H1 (cell line): Measurements from ENCODE around the gene CCDC33. TPM values are rescaled to one million over a fixed set of nuclear protein-coding genes. Genes with fewer than 3 reads are reported as not detected.

Experiments used
- CTCF ChIA-PET: fragments of 300-600 bp; sonication (Branson Sonifier 250); formaldehyde crosslinking; loops from one replicate; lab custom pipeline; 2021; ENCODE audit not compliant: partially characterized antibody; lab: Charles Lee
- POLR2A ChIA-PET: fragments of 300-600 bp; sonication (Branson Sonifier 250); formaldehyde crosslinking; loops from one replicate; lab custom pipeline; 2021; ENCODE audit warnings: inconsistent platforms; ENCODE audit not compliant: partially characterized antibody; lab: Charles Lee
- DNase-seq, 2 experiments: peaks; one replicate each; pipeline versions ENCODE4 v3.0.0 to v3.0.0-alpha.2; 2010 to 2022; ENCODE audit warnings: low spot score in 2 of 2, low read depth in 1 of 2, mixed read lengths in 1 of 2
- FAIRE-seq: peaks from 2 replicates; lab custom pipeline; 2011; peaks lifted over from hg19 to GRCh38; lab: Jason Lieb, UNC
- H2AFZ ChIP-seq: 2 replicates; pipeline ENCODE4 v1.8.1; 2012; ENCODE audit warnings: low read length, inconsistent platforms
- H2AK5ac ChIP-seq: 2 replicates; pipeline ENCODE4 v1.6.1; 2013; ENCODE audit warnings: low read depth, low read length
- H2BK120ac ChIP-seq: replicated peaks from 2 replicates; pipeline ENCODE3; 2013; ENCODE audit warnings: low read depth, low read length, inconsistent platforms
- H2BK12ac ChIP-seq: 2 replicates; pipeline ENCODE4 v1.6.1; 2013; ENCODE audit warnings: low read depth, low read length
- H2BK15ac ChIP-seq: 2 replicates; pipeline ENCODE4 v1.6.1; 2013; ENCODE audit warnings: low read length
- H2BK20ac ChIP-seq: 2 replicates; pipeline ENCODE4 v1.6.1; 2013; ENCODE audit warnings: low read length
- H2BK5ac ChIP-seq: 2 replicates; pipeline ENCODE4 v1.6.1; 2013; ENCODE audit warnings: low read depth, low read length
- H3K14ac ChIP-seq: 2 replicates; pipeline ENCODE4 v1.6.1; 2013; ENCODE audit warnings: inconsistent platforms; ENCODE audit not compliant: insufficient read length
- H3K18ac ChIP-seq: 2 replicates; pipeline ENCODE4 v1.6.1; 2013; ENCODE audit warnings: low read length; ENCODE audit errors: extremely low read depth
- H3K23ac ChIP-seq: 2 replicates; pipeline ENCODE4 v1.6.1; 2013; ENCODE audit warnings: inconsistent platforms; ENCODE audit not compliant: insufficient read length
- H3K23me2 ChIP-seq: 2 replicates; pipeline ENCODE4 v1.6.1; 2013; ENCODE audit warnings: low read depth, low read length
- H3K27ac ChIP-seq: 2 replicates; pipeline ENCODE4 v1.6.1; 2011; ENCODE audit warnings: low read depth, low read length, inconsistent platforms
- H3K27me3 ChIP-seq, 4 experiments: replicated peaks in 1 of 4; 1 replicate in 1 of 4; 2 replicates in 3 of 4; pipeline versions ENCODE4 v1.6.1 to v1.8.1; 2011 to 2013; ENCODE audit warnings: low read length in 3 of 4, mild to moderate bottlenecking in 3 of 4, inconsistent platforms in 2 of 4, mixed read lengths in 2 of 4, moderate library complexity in 1 of 4; ENCODE audit not compliant: control insufficient read depth in 3 of 4, insufficient read depth in 3 of 4; ENCODE audit errors: extremely low read depth in 1 of 4
- H3K36me3 ChIP-seq, 4 experiments: 2 replicates each; pipeline versions ENCODE4 v1.6.1 to v1.8.1; 2011 to 2013; ENCODE audit warnings: mild to moderate bottlenecking in 4 of 4, low read length in 3 of 4, moderate library complexity in 2 of 4, control low read depth in 1 of 4, inconsistent platforms in 1 of 4; ENCODE audit not compliant: insufficient read depth in 4 of 4, control insufficient read depth in 2 of 4
- H3K4ac ChIP-seq: replicated peaks from 2 replicates; pipeline ENCODE3; 2013; ENCODE audit warnings: low read length, low read depth, mixed read lengths, inconsistent platforms; ENCODE audit not compliant: insufficient read length
- H3K4me1 ChIP-seq, 4 experiments: replicated peaks in 1 of 4; 1 replicate in 1 of 4; 2 replicates in 3 of 4; pipeline versions ENCODE4 v1.6.1 to v1.8.1; 2011 to 2013; ENCODE audit warnings: low read length in 3 of 4, inconsistent platforms in 2 of 4, mixed read lengths in 1 of 4; ENCODE audit not compliant: insufficient read depth in 4 of 4, control insufficient read depth in 3 of 4
- H3K4me2 ChIP-seq, 2 experiments: 2 replicates each; pipeline versions ENCODE4 v1.6.1 to v1.8.1; 2011 to 2013; ENCODE audit warnings: low read depth in 2 of 2, low read length in 2 of 2, control low read depth in 1 of 2, inconsistent platforms in 1 of 2, mild to moderate bottlenecking in 1 of 2; ENCODE audit not compliant: insufficient read depth in 1 of 2
- H3K4me3 ChIP-seq, 4 experiments: fragments of 200-600, 300-600 bp in 1 of 4; sonication (generic), shearing (Covaris generic), sonication (Bioruptor Twin) in 1 of 4; 2 replicates each; pipeline versions ENCODE4 v1.5.1 to v1.8.1; 2011 to 2016; ENCODE audit warnings: low read length in 4 of 4, low read depth in 3 of 4, control low read depth in 2 of 4, inconsistent platforms in 2 of 4, mild to moderate bottlenecking in 2 of 4, mixed read lengths in 1 of 4, moderate library complexity in 1 of 4; ENCODE audit not compliant: insufficient read depth in 2 of 4; ENCODE audit errors: extremely low read depth in 1 of 4
- H3K56ac ChIP-seq: replicated peaks from 2 replicates; pipeline ENCODE3; 2013; ENCODE audit warnings: low read depth, mild to moderate bottlenecking, mixed read lengths, low read length, inconsistent platforms; ENCODE audit not compliant: insufficient read length
- H3K79me1 ChIP-seq: 2 replicates; pipeline ENCODE4 v1.6.1; 2013; ENCODE audit warnings: low read depth, low read length, control low read depth
- H3K79me2 ChIP-seq, 2 experiments: 2 replicates each; pipeline versions ENCODE4 v1.6.1 to v1.8.1; 2012 to 2013; ENCODE audit warnings: low read length in 2 of 2, mild to moderate bottlenecking in 2 of 2, inconsistent platforms in 1 of 2; ENCODE audit not compliant: insufficient read depth in 2 of 2, control insufficient read depth in 1 of 2
- H3K9ac ChIP-seq, 4 experiments: replicated peaks in 1 of 4; 1 replicate in 1 of 4; 2 replicates in 3 of 4; pipeline versions ENCODE4 v1.6.1 to v1.8.1; 2011 to 2013; ENCODE audit warnings: low read depth in 3 of 4, low read length in 3 of 4, control low read depth in 2 of 4, mild to moderate bottlenecking in 2 of 4, moderate library complexity in 2 of 4, inconsistent platforms in 1 of 4; ENCODE audit errors: extremely low read depth in 1 of 4
- H3K9me3 ChIP-seq, 2 experiments: 2 replicates each; pipeline versions ENCODE4 v1.6.1 to v1.8.1; 2012 to 2013; ENCODE audit warnings: mild to moderate bottlenecking in 2 of 2, moderate library complexity in 2 of 2, control low read depth in 1 of 2, inconsistent platforms in 1 of 2, low read depth in 1 of 2, low read length in 1 of 2, mixed read lengths in 1 of 2; ENCODE audit not compliant: insufficient read depth in 2 of 2
- H4K20me1 ChIP-seq, 2 experiments: replicated peaks in 1 of 2; 2 replicates each; pipeline versions ENCODE3 to v1.8.1; 2011 to 2013; ENCODE audit warnings: inconsistent platforms in 2 of 2, low read length in 2 of 2, mild to moderate bottlenecking in 1 of 2; ENCODE audit not compliant: insufficient read depth in 2 of 2, control insufficient read depth in 1 of 2
- H4K5ac ChIP-seq: 2 replicates; pipeline ENCODE4 v1.6.1; 2013; ENCODE audit warnings: low read length, low read depth, mixed read lengths, inconsistent platforms; ENCODE audit not compliant: insufficient read length
- H4K8ac ChIP-seq: 2 replicates; pipeline ENCODE4 v1.8.0; 2013; ENCODE audit warnings: mild to moderate bottlenecking, moderate library complexity, low read length, inconsistent platforms; ENCODE audit not compliant: insufficient read depth; ENCODE audit errors: extremely low read depth
- H4K91ac ChIP-seq: replicated peaks from 2 replicates; pipeline ENCODE3; 2013; ENCODE audit warnings: low read length, mixed read lengths, inconsistent platforms; ENCODE audit not compliant: insufficient read length
- EP300 ChIP-seq, 2 experiments: IDR thresholded peaks; 1 replicate in 1 of 2; 2 replicates in 1 of 2; pipeline ENCODE4 v1.6.1; 2011 to 2012; ENCODE audit warnings: low read depth in 2 of 2, low read length in 2 of 2, mild to moderate bottlenecking in 2 of 2, borderline replicate concordance in 1 of 2, inconsistent platforms in 1 of 2, moderate library complexity in 1 of 2
- KDM1A ChIP-seq: fragments of 200-600, 300-600 bp; sonication (generic); IDR thresholded peaks from 2 replicates; pipeline ENCODE4 v1.7.1; 2016; ENCODE audit warnings: mild to moderate bottlenecking, low read length, borderline replicate concordance
- KDM5A ChIP-seq: fragments of 200-600 bp; IDR thresholded peaks from 2 replicates; pipeline ENCODE4 v1.7.1; 2012; ENCODE audit warnings: mild to moderate bottlenecking, low read length, inconsistent platforms, mixed read lengths
- PHF8 ChIP-seq: fragments of 200-600 bp; sonication (generic); conservative IDR thresholded peaks from 2 replicates; pipeline ENCODE4 v1.7.1; 2012; ENCODE audit warnings: low read depth, mild to moderate bottlenecking, inconsistent platforms, low read length, moderate library complexity
- POLR2A ChIP-seq, 2 experiments: IDR thresholded peaks; 1 replicate in 1 of 2; 2 replicates in 1 of 2; pipeline ENCODE4 v1.6.1; 2011; ENCODE audit warnings: low read depth in 2 of 2, low read length in 2 of 2, mild to moderate bottlenecking in 2 of 2; ENCODE audit errors: control extremely low read depth in 1 of 2
- RXRA ChIP-seq: IDR thresholded peaks from 2 replicates; pipeline ENCODE4 v1.6.1; 2011; ENCODE audit warnings: low read depth, mild to moderate bottlenecking, low read length, moderate library complexity; ENCODE audit not compliant: insufficient read depth
- SIX5 ChIP-seq: IDR thresholded peaks from 2 replicates; pipeline ENCODE4 v1.6.1; 2011; ENCODE audit warnings: mild to moderate bottlenecking, low read depth, low read length
- SRF ChIP-seq: IDR thresholded peaks from 2 replicates; pipeline ENCODE4 v1.6.1; 2011; ENCODE audit warnings: mild to moderate bottlenecking, low read depth, low read length, moderate library complexity
- WGBS, 2 experiments: shearing (Covaris generic) in 1 of 2; methylation state at CpG; one replicate each; pipeline versions ENCODE4 v1.1.6 to v1.1.7; 2013 to 2015; ENCODE audit warnings: low lambda C conversion rate in 2 of 2, mixed read lengths in 2 of 2, inconsistent platforms in 1 of 2, low coverage in 1 of 2, missing lambda C conversion rate in 1 of 2; ENCODE audit not compliant: insufficient replicate concordance in 2 of 2, insufficient coverage in 1 of 2, insufficient read length in 1 of 2; ENCODE audit errors: extremely low coverage in 1 of 2, missing lambda C conversion rate in 1 of 2; 5-methylcytosine and 5-hydroxymethylcytosine counted together
- polyA plus RNA-seq, 7 experiments: library from polyadenylated mRNA; depleted of rRNA in 3 of 7; stranded (reverse) in 5 of 7; unstranded in 2 of 7; fragments of >200 nt in 5 of 7; fragments of 200-250 nt in 2 of 7; gene quantifications; 1 replicate in 5 of 7; 2 replicates in 1 of 7; 4 replicates in 1 of 7; pipeline versions ENCODE4 v1.2.1 to v1.2.3, GENCODE V29; 2011 to 2013; ENCODE audit warnings: missing spikeins in 2 of 7, mixed read lengths in 2 of 7
- total RNA-seq: library from RNA; stranded (reverse); fragmentation: NEBNext Ultra II Directional; extraction: Animal tissue kit (Norgen Biotek cat#: 25700); gene quantifications from 2 replicates; pipeline ENCODE4 v1.2.1, GENCODE V29; 2021
- TF ChIP-seq, protein P1 (sequence below), 3 experiments: IDR thresholded peaks; 1 replicate in 2 of 3; 2 replicates in 1 of 3; pipeline versions ENCODE4 v1.5.1 to v1.6.1; 2011; ENCODE audit warnings: low read length in 3 of 3, mild to moderate bottlenecking in 3 of 3, inconsistent platforms in 2 of 3, low read depth in 1 of 3, moderate library complexity in 1 of 3; ENCODE audit not compliant: insufficient read depth in 1 of 3; ENCODE audit errors: control extremely low read depth in 1 of 3

CCDC33 gene
- total and polyA plus RNA-seq, 2 of the 8 experiments (the other 6 are each of a cell fraction or from before 2014, with no cell fraction given), result 2.0 to 2.7 TPM

GRCh38 chr15:74242441-74243185 is 6.5 kb downstream of the CCDC33 start:
- H3K4me3 ChIP-seq, result no peak overlapping the region
- ChIA-PET POLR2A (interaction anchor here (0.6 to 1.9 kb wide), 4 partner anchors 21 to 312 kb away, joined by 3 to 5 read pairs (median 3); no protein-coding TSS in a partner anchor), CTCF (interaction anchor here (0.8 to 5.2 kb wide), 14 partner anchors 9 to 188 kb away, joined by 3 to 24 read pairs (median 6); partner anchors contain the start of gene STRA6)
- peak overlapping the region; percentile 40; the same call in 1 of the 2 replicates for H2BK5ac ChIP-seq
- 81% methylated on average over 11 of the region's 11 CpGs; no CpG with 5 or more reads in 1 of the 2 experiments for WGBS, 2 experiments
- FAIRE-seq (no peak), DNase-seq (no peak)
- no peak overlapping the region for H2BK120ac ChIP-seq
- no peaks in the 10 kb centered on the region for H4K20me1 ChIP-seq
- no peaks in the 10 kb centered on the region for H3K79me2 ChIP-seq
- peak overlapping the region; percentile 86 for H3K18ac ChIP-seq
- no peak overlapping the region for H3K27ac ChIP-seq
- peak overlapping the region; percentile 10; the same call in 1 of the 2 replicates for H2BK15ac ChIP-seq
- H3K56ac ChIP-seq, result no peak overlapping the region
- H2AK5ac ChIP-seq, result no peak overlapping the region; the same call in 1 of the 2 replicates
- peak overlapping the region; percentile 10 for H3K4ac ChIP-seq
- H2AFZ ChIP-seq, result no peak overlapping the region
- H3K14ac ChIP-seq, result no peak overlapping the region
- H3K36me3 ChIP-seq, result no peaks in the 10 kb centered on the region
- peaks cover 4% of the 10 kb centered on the region; the same call in 1 of the 2 replicates for H3K23me2 ChIP-seq
- no peak overlapping the region for H4K5ac ChIP-seq
- H2BK20ac ChIP-seq, result peak overlapping the region; percentile 13; the same call in 1 of the 2 replicates
- peaks cover 0 to 7% (median 2%) of the 10 kb centered on the region in 4 experiments; a peak in 3 of 7 replicates for H3K27me3 ChIP-seq
- H3K79me1 ChIP-seq, result no peaks in the 10 kb centered on the region
- H3K4me1 ChIP-seq, result peaks cover 0 to 28% (median 21%) of the 10 kb centered on the region in 4 experiments; a peak in 6 of 7 replicates
- no peak overlapping the region for H3K23ac ChIP-seq
- no peak overlapping the region for H4K8ac ChIP-seq
- H3K9ac ChIP-seq, result no peak overlapping the region
- H2BK12ac ChIP-seq, result peak overlapping the region; percentile 53; the same call in 1 of the 2 replicates
- peak overlapping the region; percentile 62 for H4K91ac ChIP-seq
- H3K4me2 ChIP-seq, result no peak overlapping the region
- H3K9me3 ChIP-seq, result no peaks in the 10 kb centered on the region
- TF ChIP-seq EP300 (IDR thresholded peaks at IDR 0.05; ENCODE audit: borderline replicate concordance in 1 of 2, low read depth in 2 of 2, low read length in 2 of 2) (no peak), SRF (no peak), PHF8 (no peak), RXRA (no peak), KDM5A (no peak), KDM1A (no peak), POLR2A (IDR thresholded peaks at IDR 0.05; ENCODE audit: control extremely low read depth in 1 of 2, low read depth in 2 of 2, low read length in 2 of 2) (no peak), SIX5 (no peak)
- TF ChIP-seq, protein P1, sequence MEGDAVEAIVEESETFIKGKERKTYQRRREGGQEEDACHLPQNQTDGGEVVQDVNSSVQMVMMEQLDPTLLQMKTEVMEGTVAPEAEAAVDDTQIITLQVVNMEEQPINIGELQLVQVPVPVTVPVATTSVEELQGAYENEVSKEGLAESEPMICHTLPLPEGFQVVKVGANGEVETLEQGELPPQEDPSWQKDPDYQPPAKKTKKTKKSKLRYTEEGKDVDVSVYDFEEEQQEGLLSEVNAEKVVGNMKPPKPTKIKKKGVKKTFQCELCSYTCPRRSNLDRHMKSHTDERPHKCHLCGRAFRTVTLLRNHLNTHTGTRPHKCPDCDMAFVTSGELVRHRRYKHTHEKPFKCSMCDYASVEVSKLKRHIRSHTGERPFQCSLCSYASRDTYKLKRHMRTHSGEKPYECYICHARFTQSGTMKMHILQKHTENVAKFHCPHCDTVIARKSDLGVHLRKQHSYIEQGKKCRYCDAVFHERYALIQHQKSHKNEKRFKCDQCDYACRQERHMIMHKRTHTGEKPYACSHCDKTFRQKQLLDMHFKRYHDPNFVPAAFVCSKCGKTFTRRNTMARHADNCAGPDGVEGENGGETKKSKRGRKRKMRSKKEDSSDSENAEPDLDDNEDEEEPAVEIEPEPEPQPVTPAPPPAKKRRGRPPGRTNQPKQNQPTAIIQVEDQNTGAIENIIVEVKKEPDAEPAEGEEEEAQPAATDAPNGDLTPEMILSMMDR (IDR thresholded peaks at IDR 0.05; ENCODE audit: control extremely low read depth in 1 of 3, insufficient read depth in 1 of 3, low read depth in 1 of 3, low read length in 3 of 3), result no peak
